Measurements from ENCODE around the gene UBL3.
A peak's percentile ranks its signal among the peaks of the same experiment; 100 is the strongest.

The UBL3 gene

DNA sequence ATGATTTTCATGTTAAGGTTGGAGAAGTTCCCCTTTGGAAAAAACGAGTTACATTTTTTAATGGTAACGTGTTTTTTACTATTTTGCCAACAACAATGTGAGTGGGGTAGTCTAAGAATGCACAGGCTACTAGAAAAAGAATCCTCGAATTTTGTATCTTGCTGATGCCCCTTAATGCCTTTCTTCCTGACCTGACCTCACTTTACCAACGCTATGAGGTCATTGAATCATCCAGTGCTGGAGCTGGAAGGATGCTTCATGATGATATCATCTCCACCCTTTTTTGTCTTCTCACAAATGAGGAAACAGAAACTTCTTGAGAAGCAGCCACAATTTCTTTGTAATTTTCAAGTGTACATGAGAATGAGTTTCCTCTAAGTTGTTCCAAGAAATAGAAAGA, 8.2 kb upstream of the UBL3 start:
- no peak for DNase-seq (ENCODE audit: low read depth)
- H3K4me3 ChIP-seq (ENCODE audit: low read depth, low read length): no peak overlapping the region

DNA sequence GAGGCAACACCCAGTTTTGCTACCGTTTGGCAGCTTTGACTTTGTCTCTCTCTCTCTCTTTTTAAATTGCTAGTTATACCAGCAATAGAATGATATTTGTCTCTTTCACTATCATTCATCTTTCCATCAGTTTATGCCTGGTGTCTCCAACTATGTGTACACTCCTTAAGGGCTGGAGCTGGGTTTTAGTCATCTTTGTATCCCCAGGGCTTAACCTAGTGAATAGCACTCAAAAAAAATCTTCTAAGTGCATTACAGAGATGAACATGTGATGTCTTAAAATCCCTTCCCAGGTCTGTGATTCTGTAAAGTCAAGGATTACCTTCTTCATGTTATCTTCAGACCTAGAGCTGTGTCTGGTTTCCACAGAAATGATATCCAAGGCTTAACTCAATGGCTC, 7.8 kb upstream of the UBL3 start:
- H3K4me3 ChIP-seq (ENCODE audit: low read depth, low read length): no peak overlapping the region
- no peak for DNase-seq (ENCODE audit: low read depth)

DNA sequence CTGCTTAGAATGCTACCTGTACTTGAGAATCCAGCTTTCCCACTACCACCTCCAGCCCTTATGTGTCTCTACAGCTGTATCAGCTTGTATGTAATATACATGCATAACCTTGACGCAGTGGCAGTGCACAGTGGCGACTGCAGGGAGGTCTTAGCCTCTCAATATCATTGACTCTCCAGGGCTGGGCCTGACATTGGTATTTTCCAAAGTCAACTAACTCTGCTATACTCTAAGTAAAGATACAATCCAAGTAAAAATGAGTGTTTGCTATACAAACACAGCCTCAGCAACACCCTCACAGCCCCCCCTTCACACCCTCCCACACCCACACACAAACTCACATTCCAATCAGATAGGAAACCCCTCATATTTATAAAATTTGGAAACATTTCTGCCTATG, 6.7 kb upstream of the UBL3 start:
- H3K4me3 ChIP-seq (ENCODE audit: low read depth, low read length): no peak overlapping the region
- DNase-seq (ENCODE audit: low read depth): no peak

DNA sequence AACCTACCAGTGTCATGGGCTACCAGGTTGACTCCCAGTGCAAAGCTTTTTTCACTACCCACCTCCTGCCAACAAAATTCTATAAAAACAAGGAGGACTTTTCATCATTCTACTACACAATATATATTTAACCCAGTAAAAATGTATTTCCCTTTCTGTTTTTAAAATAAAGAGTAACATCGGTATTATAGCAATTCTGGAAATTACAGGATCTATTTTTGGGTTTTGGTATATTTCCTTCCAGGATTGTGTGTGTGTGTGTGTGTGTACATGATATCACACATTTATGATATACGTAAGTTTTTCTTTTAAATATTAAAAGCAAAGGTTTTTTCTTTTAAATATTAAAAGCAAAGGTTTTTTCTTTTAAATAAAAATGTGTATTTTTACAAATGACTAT, 6.0 kb upstream of the UBL3 start:
- no peak for DNase-seq (ENCODE audit: low read depth)
- H3K4me3 ChIP-seq (ENCODE audit: low read depth, low read length): no peak overlapping the region

DNA sequence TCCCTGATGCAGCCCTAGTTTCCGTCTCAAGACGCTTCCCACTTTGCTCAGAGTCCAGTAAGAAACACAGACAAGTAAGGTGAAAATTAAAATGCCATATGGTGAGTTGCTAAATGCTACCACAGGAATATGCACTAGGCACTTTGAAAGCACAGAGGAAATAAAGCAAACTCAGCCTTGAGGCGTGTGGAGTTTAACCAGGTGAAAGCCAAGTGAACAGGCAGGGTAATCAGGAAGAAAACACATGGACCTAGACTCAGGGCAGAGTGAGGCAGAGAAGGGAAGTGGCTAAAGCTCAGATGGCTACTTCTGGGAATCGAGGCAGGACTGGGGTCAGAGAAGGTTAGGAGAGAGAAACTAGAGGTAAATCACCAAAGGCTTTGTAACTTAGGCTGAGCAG, 5.4 kb upstream of the UBL3 start:
- H3K4me3 ChIP-seq (ENCODE audit: low read depth, low read length): no peak overlapping the region
- DNase-seq (ENCODE audit: low read depth): no peak

DNA sequence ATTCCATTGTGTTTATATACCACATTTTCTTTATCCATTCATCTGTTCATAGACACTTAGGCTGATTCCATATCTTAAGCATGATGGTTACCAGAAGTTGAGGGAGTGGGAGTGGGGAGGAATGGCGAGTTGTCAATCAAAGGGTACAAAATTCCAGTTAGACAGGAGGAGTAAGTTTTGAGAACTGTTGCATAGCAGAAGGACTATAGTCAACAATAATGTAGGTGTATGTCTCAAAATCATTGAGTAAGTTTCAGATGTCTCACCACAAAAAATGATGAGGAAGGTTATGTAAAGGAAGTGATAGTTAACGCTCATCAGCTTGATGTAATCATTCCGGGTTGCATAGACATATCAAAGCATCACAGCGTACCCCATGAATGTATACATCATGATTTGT, 4.6 kb upstream of the UBL3 start:
- no peak overlapping the region for H3K4me3 ChIP-seq (ENCODE audit: low read depth, low read length)
- no peak for DNase-seq (ENCODE audit: low read depth)

DNA sequence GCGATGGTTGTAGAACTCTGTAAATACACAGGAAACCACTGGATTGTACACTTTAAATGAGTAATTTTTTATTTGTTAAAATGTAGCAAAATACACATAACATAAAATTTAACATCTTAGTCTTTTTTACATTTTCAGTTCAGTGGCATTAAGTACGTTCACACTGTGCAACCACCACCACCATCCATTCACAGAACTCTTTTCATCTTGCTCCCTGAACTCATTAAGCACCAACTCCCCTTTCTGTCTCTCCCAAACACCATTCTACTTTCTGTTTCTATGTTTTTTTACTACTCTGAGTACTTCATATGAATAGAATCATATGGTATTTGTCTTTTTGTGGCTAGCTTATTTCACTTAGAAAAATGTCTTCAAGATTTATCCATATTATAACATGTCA, 2.7 kb upstream of the UBL3 start:
- no peak overlapping the region for H3K4me3 ChIP-seq (ENCODE audit: low read depth, low read length)
- DNase-seq (ENCODE audit: low read depth): no peak

DNA sequence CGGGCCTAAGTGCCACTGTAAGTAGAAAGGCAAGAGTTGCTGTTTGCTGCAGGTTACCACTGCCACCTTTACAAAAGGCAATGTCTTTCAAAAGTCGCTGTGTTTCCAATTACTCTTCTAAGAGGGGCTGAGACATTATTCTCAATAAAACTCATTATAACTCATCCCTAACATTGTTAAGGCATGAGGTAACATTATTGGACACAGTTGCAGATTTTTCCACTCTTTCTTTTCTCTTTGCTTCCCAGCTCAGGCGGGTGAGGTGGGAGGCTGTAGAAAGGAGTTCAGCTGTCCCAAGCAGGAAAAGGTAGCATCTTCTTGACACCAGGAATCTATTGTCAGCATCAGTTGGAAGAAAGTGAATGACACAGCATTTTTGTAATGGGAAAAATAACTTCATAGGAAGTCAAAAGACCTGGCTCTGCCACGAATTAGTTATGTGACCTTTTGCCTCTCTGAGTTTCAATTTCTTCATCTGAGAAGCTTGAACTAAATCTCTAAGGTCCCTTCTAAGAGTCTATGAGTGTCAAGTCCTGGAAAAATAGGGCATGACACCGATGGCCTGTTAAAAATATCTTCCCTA, 2.1 kb upstream of the UBL3 start:
- H3K4me3 ChIP-seq (ENCODE audit: low read depth, low read length): no peak overlapping the region
- DNase-seq (ENCODE audit: low read depth): no peak

DNA sequence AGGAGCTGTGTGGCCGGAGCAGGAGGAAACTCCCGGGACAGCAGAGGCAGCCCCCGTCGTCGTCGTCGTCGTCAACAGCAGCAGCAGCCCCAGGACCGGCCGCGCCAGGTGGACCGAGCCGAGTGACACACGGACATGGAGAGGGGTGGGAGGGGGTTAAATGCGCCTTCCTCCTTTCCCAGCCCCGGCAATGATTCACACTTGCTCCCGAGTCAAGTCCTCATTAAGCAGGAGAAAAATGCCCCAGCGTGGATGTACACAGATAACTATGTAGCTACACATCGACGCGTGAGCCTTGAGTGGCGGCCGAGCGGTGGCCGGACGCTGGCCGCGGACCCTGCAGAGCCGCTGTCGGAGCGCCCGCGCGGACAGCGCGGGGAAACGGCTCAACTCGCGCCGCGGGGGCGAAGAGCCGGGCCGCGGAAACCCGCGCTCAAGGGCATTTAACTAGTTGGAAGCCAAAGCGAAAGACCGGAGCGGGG, 645 bp downstream of the UBL3 start:
- H3K4me3 ChIP-seq (ENCODE audit: low read depth, low read length): peak overlapping the region; percentile 67
- DNase-seq (ENCODE audit: low read depth): no peak

DNA sequence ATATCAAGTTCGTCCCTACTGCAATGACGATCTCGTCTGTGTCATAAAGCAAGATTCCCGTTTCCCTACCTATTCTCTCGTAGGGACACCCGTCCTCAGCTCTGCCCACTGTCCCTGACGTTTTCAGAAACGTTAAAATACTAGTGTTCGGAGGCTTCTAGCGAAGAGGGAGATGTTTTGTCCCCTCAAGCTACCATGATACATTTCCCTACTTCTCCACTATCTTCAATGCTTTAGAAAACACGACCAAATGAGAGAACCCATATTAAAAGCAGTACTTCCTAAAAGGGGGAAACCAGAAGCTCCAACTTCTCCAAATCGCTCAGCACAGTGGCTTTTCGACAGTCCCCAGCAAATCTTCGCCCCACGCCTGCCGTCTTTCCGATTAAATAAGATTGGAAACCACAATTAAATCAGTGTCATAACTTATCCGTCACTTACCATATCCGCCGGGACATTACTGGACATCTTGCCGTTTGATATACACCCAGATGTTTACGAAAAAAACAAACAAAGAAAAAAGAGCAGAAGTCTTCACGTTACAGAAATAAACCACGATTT, 1.3 kb downstream of the UBL3 start:
- peak overlapping the region; percentile 67 for H3K4me3 ChIP-seq (ENCODE audit: low read depth, low read length)
- DNase-seq (ENCODE audit: low read depth): no peak

DNA sequence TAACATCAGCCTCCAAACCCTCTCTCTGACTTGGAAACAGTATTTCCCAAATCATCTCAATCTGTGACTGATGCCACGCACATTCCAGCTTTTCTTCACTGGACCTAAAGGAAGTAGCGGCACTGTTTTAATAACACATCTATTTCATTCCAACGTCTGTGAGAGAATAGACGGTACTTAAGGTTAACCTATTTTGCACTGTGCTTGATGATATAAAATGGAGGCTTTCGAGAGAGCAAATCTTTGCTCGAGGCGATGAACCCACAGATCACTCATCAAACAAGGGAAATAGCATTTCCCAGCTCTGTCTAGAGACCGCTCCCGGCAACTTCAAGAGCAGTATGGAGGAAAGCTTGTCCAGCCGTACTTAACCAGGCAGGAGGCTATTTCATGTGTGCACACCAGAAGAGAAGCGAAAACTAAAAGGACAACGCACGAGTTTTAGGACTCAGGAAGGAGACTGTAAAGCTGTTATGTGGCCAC, 2.9 kb downstream of the UBL3 start:
- no peak for DNase-seq (ENCODE audit: low read depth)
- H3K4me3 ChIP-seq (ENCODE audit: low read depth, low read length): peak overlapping the region; percentile 67

DNA sequence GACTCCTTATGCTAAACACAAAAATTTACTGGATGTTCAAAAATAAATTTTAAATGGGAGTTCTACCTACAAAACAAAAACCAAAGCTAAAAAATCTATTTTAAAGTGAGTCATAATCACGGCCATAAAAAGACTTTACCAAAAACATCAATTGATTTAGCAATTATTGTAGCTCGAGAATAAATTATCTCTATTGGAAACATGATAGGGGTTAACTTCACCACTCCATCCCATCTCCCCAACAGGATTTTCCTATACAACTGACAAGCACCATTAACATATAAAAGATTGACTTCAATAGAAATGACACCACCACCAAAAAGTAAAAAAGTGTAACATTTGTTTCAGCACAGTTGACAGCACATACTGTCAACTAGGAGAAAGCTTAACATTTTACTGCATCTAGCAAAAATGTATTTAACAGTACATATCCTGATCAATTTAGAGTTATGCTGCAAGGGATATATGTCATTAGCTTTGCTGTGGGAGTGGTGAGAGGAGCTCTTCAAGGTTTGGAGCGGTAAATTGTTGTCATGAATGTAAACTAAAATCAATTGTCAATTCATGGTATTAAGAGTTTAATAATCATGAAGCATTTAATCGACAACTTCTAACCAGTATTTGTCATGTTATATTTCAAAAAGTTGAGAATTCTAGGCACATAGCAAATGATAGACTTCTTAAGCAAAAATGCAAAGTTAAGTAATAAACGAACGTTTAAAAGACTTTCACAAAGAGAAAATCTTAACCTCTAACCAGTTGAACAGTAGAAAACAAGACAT, 3.8 kb downstream of the UBL3 start:
- peak overlapping the region; percentile 67 for H3K4me3 ChIP-seq (ENCODE audit: low read depth, low read length)
- DNase-seq (ENCODE audit: low read depth): no peak

DNA sequence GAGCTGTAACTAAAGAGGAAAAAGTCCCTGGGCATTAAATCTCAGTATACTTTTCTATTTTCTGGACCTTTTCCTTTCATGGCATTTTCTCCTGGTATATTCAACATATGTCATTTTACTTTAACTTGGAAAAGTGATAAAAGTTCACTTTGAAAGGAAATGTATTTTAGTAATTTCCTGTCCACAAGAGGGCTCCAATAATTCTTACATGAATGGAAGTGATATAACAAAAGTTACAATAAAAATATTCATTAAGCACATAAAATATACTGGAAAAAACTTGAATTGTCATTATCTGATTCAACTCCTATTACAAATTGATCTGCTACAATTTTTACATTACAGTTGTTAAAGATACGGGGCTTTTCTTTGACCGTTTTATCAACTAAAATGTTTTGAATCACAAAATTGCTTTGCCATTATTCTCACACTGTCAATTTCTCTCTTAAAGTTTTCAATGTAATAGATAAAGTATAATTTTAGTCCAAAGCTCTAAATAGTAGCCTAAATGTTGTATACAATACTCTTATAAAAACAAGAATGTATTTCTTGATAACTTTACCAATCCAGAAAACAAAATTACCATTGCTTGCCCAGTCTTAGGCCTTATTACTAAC, 4.9 kb downstream of the UBL3 start:
- no peak overlapping the region for H3K4me3 ChIP-seq (ENCODE audit: low read depth, low read length)
- no peak for DNase-seq (ENCODE audit: low read depth)

DNA sequence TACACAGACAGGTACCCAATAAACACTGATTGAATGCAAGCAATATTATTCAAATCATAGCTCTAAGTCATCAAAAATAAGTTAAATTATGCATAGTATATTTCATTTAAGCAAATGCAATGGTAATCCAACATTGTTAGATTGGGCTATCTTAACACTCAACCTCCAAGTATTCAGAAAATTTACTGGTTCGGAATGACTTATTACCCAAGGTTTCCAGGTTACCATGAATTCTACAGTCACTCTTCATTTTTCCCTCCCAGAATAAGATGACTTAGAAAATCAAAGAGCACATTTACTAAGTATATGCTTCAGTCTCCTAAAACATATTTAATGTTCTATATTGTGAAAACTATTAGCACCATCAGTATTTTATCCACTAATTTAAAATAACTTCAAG, 6.0 kb downstream of the UBL3 start:
- no peak for DNase-seq (ENCODE audit: low read depth)

DNA sequence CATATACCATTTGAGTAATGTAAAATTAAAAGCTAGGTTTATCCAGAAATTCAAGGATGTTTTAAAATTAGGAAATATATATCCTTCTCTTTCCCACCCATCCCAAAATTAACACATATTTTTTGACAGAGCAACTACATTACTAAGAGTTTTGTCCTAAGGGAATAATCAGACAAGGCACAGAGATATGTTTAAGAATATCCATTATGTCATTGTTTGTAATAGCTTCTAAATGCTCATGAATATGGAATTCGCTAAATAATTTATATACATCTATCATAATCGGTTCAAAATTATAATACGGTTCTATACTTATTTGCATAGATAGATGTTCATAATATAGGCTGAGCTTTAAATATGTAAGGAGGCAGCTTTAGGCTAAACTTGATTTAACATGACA, 9.8 kb downstream of the UBL3 start:
- H3K4me3 ChIP-seq (ENCODE audit: low read depth, low read length): no peak overlapping the region
- no peak for DNase-seq (ENCODE audit: low read depth)

More for the DNA sequence above, 6.0 kb downstream of the UBL3 start:
- no peak overlapping the region for H3K4me3 ChIP-seq (ENCODE audit: low read depth, low read length)

DNA sequence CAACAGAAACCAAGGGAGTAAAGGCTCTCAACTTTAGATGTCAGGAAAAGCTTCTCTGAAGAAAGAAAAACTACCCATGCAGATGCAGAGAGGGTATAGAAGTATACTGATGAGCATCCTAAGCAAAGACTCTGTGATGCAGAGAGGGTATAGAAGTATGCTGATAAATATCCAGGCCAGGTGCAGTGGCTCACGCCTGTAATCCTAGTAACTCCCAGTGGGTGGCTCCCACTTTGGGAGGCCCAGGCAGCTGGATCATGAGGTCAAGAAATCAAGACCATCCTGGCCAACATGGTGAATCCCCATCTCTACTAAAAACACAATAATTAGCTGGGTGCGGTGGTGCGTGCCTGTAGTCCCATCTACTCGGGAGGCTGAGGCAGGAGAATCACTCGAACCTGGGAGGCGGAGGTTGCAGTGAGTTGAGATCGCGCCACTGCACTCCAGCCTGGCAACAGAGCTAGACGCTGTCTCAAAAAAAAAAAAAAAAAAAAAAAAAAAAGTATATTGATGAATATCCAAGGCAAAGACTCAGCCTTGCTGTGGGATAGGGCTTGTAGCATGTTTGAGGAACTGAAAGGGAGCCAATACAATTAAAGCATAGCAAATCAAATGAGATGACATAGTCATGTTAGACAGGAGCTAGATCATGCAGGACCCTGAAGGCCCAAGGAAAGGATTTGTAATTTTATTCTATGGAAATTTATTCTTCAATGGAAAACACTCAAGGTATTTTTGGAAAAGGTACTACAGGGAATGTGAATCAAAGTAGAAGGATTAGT, 14.9 kb downstream of the UBL3 start:
- H3K4me3 ChIP-seq (ENCODE audit: low read depth, low read length): no peak overlapping the region
- DNase-seq (ENCODE audit: low read depth): no peak

DNA sequence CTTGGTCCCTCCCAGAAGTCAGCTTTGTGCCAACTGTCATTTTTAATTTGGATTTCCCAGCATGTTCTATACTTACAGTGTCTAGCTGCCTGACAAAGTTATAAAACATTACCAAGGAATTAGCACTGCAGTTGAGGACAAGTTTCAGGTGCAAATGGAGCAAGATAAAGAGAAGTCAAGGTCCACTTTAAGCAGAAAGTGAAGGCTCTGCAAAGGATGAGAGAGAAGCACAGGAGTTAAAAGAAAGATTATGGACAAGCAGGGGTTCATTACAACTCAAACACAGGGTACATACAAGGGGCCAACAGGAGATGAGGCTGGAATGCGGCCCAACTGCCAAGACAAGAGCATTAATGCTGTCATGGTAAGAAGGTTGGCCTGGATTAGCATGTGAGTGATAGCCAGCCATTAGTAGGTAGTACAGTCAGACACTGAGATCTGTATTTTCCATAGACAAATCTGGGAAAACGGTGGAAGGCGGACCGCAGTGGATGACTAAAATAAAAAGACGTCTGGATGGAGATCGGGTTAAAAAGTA, 17.6 kb downstream of the UBL3 start:
- DNase-seq (ENCODE audit: low read depth): no peak
- no peak overlapping the region for H3K4me3 ChIP-seq (ENCODE audit: low read depth, low read length)

DNA sequence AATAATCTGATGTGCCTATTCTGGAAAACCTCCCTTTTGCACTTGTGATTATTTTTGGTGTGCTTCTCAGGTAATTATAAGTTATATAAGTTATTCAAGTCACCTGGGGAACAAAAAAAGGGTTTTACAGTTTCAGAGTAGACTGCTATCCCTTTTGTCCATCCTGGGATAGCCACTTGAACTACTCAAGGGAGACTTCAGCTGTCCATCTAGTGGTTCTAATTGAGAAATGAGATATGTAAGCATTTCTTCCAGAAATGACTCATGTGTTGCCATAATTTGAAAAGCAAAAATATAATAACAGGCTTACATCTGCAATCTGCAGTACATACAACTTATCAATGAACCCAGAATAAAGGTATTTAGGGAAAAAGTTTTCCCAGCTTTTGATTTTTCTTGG, 20.4 kb downstream of the UBL3 start:
- no peak for DNase-seq (ENCODE audit: low read depth)
- H3K4me3 ChIP-seq (ENCODE audit: low read depth, low read length): no peak overlapping the region

DNA sequence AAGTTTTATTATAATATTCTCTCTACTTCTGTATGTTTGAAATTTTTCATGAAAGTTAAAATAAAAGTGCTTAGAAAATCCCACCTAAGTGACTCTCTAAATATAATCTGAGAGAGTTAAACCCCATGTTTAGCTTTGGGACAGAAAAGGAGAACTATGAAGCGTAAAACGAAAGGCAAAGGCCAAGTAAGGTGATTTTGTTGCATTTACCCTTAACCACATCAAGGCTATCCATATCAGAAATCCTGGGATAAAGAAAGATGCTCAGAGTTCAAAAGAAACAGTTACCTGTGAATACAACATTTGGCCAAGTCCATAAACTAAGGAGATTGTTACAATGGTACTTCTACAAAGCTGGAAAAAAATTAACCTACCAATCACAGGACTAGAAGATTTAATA, 31.3 kb downstream of the UBL3 start:
- H3K4me3 ChIP-seq (ENCODE audit: low read depth, low read length): no peak overlapping the region
- DNase-seq (ENCODE audit: low read depth): no peak

Measured in skeletal muscle cell (primary cell).